Measurements from ENCODE around the gene CYP17A1. TPM values are rescaled to one million over a fixed set of nuclear protein-coding genes. Genes with fewer than 3 reads are reported as not detected.

The CYP17A1 gene
- total and polyA plus RNA-seq, 12 donors = 0.14 to 0.16 (median 0.15) TPM; not detected in 9

DNA sequence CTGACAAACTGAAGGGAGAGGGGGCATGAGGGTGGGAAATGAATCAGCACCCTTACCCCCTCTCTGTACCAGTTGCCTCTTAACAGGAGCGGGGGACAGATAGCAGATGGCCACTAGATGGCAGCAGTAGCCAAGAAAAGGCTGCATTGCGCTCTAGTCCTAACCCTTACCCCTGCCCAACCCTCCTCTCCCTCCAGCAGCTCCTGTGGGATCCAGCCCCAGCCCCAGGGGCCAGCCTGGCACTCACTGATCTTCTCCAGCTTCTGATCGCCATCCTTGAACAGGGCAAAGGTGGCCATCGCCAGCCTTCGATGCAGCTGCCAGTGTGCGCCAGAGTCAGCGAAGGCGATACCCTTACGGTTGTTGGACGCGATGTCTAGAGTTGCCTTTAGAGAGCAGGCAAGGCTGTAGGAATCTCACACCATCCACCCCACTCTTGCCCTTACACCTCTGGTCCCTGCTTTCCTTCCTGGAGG, 2.2 kb downstream of the CYP17A1 start:
- H3K27me3 ChIP-seq = no peaks in the 10 kb centered on the region
- peak; percentile 90 to 96 (median 94) for ATAC-seq
- H3K9me3 ChIP-seq = peaks cover 0 to 20% (median 3%) of the 10 kb centered on the region in 11 donors
- H3K4me1 ChIP-seq = peaks cover 0 to 8% (median 5%) of the 10 kb centered on the region in 9 donors
- 59 to 61% methylated on average over 11 of the region's 11 CpGs for WGBS, 2 donors
- no peaks in the 10 kb centered on the region for H3K36me3 ChIP-seq
- intact Hi-C loops (cut with DNase I) = loop anchor here (1.0 to 10.0 kb wide), 11 partner anchors 66 to 500 kb away; partner anchors contain the start of gene RPEL1 (in 5 of the 10)
- no peak overlapping the region for H3K4me3 ChIP-seq
- peak; percentile 57 to 80 for DNase-seq
- H3K27ac ChIP-seq = no peak overlapping the region
- TF ChIP-seq, protein P1, sequence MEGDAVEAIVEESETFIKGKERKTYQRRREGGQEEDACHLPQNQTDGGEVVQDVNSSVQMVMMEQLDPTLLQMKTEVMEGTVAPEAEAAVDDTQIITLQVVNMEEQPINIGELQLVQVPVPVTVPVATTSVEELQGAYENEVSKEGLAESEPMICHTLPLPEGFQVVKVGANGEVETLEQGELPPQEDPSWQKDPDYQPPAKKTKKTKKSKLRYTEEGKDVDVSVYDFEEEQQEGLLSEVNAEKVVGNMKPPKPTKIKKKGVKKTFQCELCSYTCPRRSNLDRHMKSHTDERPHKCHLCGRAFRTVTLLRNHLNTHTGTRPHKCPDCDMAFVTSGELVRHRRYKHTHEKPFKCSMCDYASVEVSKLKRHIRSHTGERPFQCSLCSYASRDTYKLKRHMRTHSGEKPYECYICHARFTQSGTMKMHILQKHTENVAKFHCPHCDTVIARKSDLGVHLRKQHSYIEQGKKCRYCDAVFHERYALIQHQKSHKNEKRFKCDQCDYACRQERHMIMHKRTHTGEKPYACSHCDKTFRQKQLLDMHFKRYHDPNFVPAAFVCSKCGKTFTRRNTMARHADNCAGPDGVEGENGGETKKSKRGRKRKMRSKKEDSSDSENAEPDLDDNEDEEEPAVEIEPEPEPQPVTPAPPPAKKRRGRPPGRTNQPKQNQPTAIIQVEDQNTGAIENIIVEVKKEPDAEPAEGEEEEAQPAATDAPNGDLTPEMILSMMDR (IDR thresholded peaks at IDR 0.05) = peak; percentile 77 to 92 (median 90)

DNA sequence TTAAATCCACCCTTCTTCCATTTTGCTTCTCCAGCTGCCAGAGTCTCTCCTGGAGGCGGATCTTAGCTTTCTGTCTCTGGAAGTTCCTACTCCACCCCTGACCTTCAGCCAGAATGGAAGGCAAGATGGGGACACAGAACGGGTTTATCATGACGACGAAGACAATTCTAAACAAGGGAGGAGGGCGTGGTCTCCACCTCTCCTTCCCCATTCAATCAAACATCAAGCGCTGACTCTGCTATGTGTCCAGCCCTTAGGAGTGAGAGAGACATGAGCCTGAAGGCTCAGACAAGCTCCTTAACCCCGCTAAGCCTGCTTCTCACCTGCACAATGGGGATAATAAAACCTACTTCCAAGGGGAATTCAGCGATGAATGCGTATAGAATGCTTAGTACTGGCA, 3.1 kb downstream of the CYP17A1 start:
- H3K4me1 ChIP-seq = peaks cover 0 to 8% (median 5%) of the 10 kb centered on the region in 9 donors
- H3K36me3 ChIP-seq = no peaks in the 10 kb centered on the region
- DNase-seq (no peak), ATAC-seq (no peak)
- no peaks in the 10 kb centered on the region for H3K27me3 ChIP-seq
- WGBS, 2 donors = 61 to 67% methylated on average over 9 of the region's 9 CpGs
- intact Hi-C loops (cut with DNase I) = loop anchor here (2.0 to 10.0 kb wide), 10 partner anchors 67 to 501 kb away; partner anchors contain the start of gene RPEL1 (in 6 of the 10)
- H3K9me3 ChIP-seq = peaks cover 0 to 20% (median 3%) of the 10 kb centered on the region in 11 donors
- H3K27ac ChIP-seq = no peak overlapping the region
- no peak overlapping the region for H3K4me3 ChIP-seq
- TF ChIP-seq, protein P1 (IDR thresholded peaks at IDR 0.05) = no peak

DNA sequence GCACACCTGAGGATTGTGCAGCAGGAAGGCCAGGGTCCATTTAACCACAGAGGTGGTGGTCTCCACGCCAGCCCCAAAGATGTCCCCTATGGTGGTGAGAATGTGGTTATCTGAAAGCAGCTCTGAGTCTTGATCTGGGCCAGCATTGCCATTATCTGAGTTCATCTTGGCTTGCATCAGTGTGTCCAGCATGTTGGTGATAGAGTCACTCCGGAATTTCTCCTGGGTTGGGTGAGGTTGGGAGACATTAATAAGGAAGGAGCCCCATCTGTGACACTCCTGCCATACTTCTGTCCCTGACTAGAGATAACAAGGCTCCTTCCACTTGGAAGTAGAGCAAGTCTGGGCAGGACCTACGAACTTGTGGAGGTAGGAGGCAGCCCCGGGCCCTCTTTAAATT, 4.2 kb downstream of the CYP17A1 start:
- no peaks in the 10 kb centered on the region for H3K27me3 ChIP-seq
- H3K4me1 ChIP-seq = peaks cover 0 to 8% (median 5%) of the 10 kb centered on the region in 9 donors
- ATAC-seq (no peak), DNase-seq (no peak)
- H3K27ac ChIP-seq = no peak overlapping the region
- H3K9me3 ChIP-seq = peaks cover 0 to 8% (median 0%) of the 10 kb centered on the region in 11 donors
- H3K36me3 ChIP-seq = no peaks in the 10 kb centered on the region
- 88 to 89% methylated on average over 4 of the region's 4 CpGs for WGBS, 2 donors
- intact Hi-C loops (cut with DNase I) = loop anchor here (5.0 to 10.0 kb wide), 9 partner anchors 69 to 502 kb away; partner anchors contain the start of gene RPEL1 (in 6 of the 10)
- H3K4me3 ChIP-seq = no peak overlapping the region
- TF ChIP-seq, protein P1 (IDR thresholded peaks at IDR 0.05) = no peak

DNA sequence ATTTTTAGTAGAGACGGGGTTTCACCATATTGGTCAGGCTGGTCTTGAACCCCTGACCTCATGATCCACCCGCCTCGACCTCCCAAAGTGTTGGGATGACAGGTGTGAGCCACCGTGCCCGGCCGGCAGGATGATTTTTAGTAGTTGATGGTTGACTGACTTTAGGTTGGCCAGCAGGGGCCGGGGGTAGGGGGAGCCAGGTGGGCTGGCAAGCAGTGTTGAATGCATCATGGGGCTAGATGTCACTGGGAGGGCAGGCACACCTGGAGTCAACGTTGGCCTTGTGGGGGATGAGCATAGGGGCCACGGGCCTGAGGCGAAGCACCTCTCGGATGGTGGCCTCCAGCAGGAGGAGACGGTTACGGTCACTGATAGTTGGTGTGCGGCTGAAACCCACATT, 5.0 kb downstream of the CYP17A1 start:
- intact Hi-C loops (cut with DNase I) = loop anchor here (5.0 to 10.0 kb wide), 9 partner anchors 70 to 503 kb away; partner anchors contain the start of gene RPEL1 (in 6 of the 10)
- TF ChIP-seq, protein P1 (IDR thresholded peaks at IDR 0.05) = no peak

More for the DNA sequence above, 5.0 kb downstream of the CYP17A1 start:
- H3K9me3 ChIP-seq = peaks cover 0 to under 1% (median 0%) of the 10 kb centered on the region in 11 donors
- no peaks in the 10 kb centered on the region for H3K27me3 ChIP-seq
- 83 to 93% methylated on average over 14 of the region's 14 CpGs for WGBS, 2 donors
- ATAC-seq = no peak
- peaks cover 0 to 8% (median 5%) of the 10 kb centered on the region in 9 donors for H3K4me1 ChIP-seq
- no peak overlapping the region for H3K4me3 ChIP-seq
- DNase-seq = no peak
- H3K27ac ChIP-seq = no peak overlapping the region
- H3K36me3 ChIP-seq = no peaks in the 10 kb centered on the region
